GM23338 (cell line): ENCODE measurements around the gene PLP2.
"Not testable (repeated sequence)": the region's sequence is repeated elsewhere in the genome, so short reads cannot be mapped to it uniquely, and the experiment has no call there.

Experiments
- CREB1 ChIP-seq: fragments of 250-450 bp; sonication (Bioruptor Pico); IDR thresholded peaks from 2 replicates; pipeline ENCODE4 v1.5.0; 2020; ENCODE audit warnings: low read depth, mild to moderate bottlenecking, moderate library complexity
- EZH2 ChIP-seq: fragments of 200-600 bp; sonication (generic); IDR thresholded peaks from one replicate; pipeline ENCODE4 v1.8.0; 2017; ENCODE audit warnings: antibody characterized with exemption, mild to moderate bottlenecking, low read depth; ENCODE audit not compliant: unreplicated experiment
- EZH2phosphoT487 ChIP-seq: fragments of 200-600 bp; sonication (generic); IDR thresholded peaks from one replicate; pipeline ENCODE4 v1.8.1; 2018; ENCODE audit warnings: antibody characterized with exemption; ENCODE audit not compliant: unreplicated experiment
- POLR2AphosphoS5 ChIP-seq: IDR thresholded peaks from 2 replicates; pipeline ENCODE4 v1.6.1; 2016; ENCODE audit warnings: antibody characterized with exemption, low read depth
- TF ChIP-seq, protein P1 (sequence below), 2 experiments: fragments of 200-600 bp in 1 of 2; sonication (generic) in 1 of 2; conservative IDR thresholded peaks; 2 replicates each; pipeline versions ENCODE4 v1.5.1 to v1.6.1; 2016 to 2017; ENCODE audit warnings: antibody characterized with exemption in 2 of 2, low read depth in 2 of 2, mild to moderate bottlenecking in 2 of 2, moderate library complexity in 1 of 2
- TF ChIP-seq, protein P2 (sequence below): IDR thresholded peaks from one replicate; pipeline ENCODE4 v1.6.1; 2018; ENCODE audit warnings: antibody characterized with exemption; ENCODE audit not compliant: unreplicated experiment

DNA sequence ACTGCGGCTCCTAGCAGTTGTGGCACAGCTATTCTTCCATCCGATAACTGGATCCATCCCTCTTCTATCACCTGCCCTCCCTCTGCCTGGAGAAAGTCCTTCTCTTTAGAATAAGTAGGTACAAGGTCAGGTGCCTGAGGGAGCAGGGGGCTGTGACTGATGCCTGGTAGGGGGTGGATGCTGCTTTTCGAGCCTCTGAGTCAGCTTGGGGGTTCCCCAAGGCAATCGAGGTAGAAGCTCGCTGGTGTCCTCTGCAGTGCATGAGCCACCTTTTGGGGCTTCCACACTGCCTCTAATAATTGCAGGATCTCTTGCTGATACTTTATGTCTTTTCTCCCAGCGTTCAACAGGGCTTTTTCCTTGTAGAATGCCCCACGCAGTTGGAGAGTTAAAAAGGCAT, 28.5 kb upstream of the PLP2 start:
- TF ChIP-seq, protein P1, sequence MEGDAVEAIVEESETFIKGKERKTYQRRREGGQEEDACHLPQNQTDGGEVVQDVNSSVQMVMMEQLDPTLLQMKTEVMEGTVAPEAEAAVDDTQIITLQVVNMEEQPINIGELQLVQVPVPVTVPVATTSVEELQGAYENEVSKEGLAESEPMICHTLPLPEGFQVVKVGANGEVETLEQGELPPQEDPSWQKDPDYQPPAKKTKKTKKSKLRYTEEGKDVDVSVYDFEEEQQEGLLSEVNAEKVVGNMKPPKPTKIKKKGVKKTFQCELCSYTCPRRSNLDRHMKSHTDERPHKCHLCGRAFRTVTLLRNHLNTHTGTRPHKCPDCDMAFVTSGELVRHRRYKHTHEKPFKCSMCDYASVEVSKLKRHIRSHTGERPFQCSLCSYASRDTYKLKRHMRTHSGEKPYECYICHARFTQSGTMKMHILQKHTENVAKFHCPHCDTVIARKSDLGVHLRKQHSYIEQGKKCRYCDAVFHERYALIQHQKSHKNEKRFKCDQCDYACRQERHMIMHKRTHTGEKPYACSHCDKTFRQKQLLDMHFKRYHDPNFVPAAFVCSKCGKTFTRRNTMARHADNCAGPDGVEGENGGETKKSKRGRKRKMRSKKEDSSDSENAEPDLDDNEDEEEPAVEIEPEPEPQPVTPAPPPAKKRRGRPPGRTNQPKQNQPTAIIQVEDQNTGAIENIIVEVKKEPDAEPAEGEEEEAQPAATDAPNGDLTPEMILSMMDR (conservative IDR thresholded peaks at IDR 0.05; ENCODE audit: low read depth in 2 of 2) = not testable (repeated sequence)
- TF ChIP-seq, protein P2, sequence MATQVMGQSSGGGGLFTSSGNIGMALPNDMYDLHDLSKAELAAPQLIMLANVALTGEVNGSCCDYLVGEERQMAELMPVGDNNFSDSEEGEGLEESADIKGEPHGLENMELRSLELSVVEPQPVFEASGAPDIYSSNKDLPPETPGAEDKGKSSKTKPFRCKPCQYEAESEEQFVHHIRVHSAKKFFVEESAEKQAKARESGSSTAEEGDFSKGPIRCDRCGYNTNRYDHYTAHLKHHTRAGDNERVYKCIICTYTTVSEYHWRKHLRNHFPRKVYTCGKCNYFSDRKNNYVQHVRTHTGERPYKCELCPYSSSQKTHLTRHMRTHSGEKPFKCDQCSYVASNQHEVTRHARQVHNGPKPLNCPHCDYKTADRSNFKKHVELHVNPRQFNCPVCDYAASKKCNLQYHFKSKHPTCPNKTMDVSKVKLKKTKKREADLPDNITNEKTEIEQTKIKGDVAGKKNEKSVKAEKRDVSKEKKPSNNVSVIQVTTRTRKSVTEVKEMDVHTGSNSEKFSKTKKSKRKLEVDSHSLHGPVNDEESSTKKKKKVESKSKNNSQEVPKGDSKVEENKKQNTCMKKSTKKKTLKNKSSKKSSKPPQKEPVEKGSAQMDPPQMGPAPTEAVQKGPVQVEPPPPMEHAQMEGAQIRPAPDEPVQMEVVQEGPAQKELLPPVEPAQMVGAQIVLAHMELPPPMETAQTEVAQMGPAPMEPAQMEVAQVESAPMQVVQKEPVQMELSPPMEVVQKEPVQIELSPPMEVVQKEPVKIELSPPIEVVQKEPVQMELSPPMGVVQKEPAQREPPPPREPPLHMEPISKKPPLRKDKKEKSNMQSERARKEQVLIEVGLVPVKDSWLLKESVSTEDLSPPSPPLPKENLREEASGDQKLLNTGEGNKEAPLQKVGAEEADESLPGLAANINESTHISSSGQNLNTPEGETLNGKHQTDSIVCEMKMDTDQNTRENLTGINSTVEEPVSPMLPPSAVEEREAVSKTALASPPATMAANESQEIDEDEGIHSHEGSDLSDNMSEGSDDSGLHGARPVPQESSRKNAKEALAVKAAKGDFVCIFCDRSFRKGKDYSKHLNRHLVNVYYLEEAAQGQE = not testable (repeated sequence)
- TF ChIP-seq POLR2AphosphoS5; EZH2; EZH2phosphoT487; CREB1 (CRISPR knock-in tag): not testable (repeated sequence)
